NT2/D1 (cell line): ENCODE results near the gene AHSA1.

Experiments
- SUZ12 ChIP-seq: IDR thresholded peaks from 2 replicates; pipeline ENCODE4 v1.6.1; 2011; ENCODE audit not compliant: insufficient read length, insufficient read depth; ENCODE audit errors: extremely low read depth
- YY1 ChIP-seq: IDR thresholded peaks from 2 replicates; pipeline ENCODE4 v1.6.1; 2011; ENCODE audit not compliant: insufficient read length, insufficient read depth
- ZNF274 ChIP-seq: IDR thresholded peaks from 2 replicates; pipeline ENCODE4 v1.6.1; 2011; ENCODE audit warnings: mild to moderate bottlenecking, low read depth, low read length

- no peak for TF ChIP-seq YY1
- TF ChIP-seq SUZ12, result no peak
- TF ChIP-seq ZNF274, result no peak
Observed at GRCh38 chr14:77457115-77457521, 775 bp upstream of the AHSA1 start.
